Measurements from ENCODE around the gene PON2.

PON2 gene

GRCh38 chr7:95444796-95445195 lies 10.0 kb upstream of the PON2 start:
- no peak for DNase-seq (ENCODE audit: low read depth)

DNA sequence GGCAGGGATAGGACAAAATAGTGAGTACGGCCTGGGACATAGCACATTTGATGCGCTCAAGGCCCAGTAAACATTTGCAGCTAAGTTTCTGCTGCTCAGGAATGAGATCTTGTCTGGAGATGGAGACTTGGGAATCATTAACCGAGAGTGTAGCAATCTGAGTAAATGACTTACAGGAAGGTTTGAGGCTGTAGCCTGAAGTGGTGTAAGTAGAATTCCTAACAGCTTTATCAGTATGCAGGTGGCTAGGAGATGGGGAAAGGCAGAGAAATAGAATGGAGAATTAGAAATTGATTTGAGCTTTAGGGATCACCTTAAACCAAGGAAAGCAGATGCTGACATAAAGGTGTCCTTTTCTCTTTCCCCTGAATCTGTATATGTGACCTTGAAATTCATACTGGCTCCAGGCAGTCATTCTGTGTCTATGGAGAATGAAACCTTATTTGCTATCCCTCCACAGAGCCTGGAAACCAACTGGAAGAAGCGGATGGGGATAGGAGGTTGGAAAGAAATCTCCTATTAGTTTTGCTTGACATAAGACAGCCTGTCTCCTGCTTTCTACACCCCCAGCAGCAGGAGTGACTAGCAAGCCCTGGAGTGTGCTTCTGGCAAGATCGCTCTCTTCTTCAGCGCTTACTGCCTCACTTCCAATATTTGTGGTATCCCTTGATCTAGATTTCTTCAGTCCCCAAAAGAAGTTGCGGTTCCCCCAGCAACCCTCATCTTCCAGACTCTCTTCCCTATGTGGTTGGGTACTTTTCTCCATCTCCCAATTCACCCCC lies 6.4 kb upstream of the PON2 start:
- DNase-seq (ENCODE audit: low read depth) = no peak

DNA sequence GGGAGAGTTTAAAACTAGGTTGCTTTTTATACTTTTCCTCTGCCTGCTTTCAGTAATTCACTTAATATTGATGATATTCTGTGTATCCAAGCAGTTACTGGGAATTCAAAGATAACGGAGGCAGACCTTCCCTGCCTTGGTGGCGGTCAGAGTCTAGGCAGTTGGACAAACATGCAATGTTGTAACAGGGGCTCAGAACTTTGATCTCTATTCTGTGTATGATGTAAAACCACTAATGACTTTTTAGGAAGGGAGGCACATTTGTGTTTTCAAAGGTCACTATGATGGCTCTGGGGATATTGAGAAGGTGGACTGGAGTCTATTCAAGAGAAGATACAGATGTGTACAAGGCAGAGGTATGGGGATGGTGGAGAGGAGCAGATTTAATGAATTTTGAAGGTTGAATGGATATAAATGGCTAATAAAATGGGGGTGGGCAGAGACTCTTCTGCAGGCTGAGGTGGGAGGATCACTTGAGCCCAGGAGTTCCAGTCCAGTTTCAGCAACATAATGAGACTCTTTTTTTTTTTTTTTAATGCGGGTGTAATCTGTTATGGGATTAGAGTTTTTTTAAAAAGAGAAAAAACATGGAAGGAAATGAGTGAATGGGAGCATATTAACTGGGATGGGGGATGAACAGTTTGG lies 5.7 kb upstream of the PON2 start:
- no peak for DNase-seq (ENCODE audit: low read depth)

- DNase-seq (ENCODE audit: low read depth) = no peak
Measured at GRCh38 chr7:95436407-95436806, 1.6 kb upstream of the PON2 start.

DNA sequence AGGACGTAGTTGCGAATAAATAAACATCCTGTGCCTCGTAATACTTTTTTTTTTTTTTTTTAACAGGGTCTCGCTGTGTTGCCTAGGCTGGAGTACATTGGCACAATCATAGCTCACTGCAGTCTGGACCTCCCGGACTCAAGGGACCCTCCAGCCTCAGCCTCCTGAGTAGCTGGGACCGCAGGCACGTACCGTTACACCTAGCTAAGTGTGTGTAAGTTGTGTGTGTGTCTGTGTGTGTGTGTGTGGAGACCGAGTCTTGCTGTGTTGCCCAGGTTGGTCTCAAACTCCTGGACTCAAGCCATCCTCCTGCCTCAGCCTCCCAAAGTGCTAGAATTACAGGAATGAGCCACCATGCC lies 573 bp upstream of the PON2 start:
- no peak for DNase-seq (ENCODE audit: low read depth)

DNA sequence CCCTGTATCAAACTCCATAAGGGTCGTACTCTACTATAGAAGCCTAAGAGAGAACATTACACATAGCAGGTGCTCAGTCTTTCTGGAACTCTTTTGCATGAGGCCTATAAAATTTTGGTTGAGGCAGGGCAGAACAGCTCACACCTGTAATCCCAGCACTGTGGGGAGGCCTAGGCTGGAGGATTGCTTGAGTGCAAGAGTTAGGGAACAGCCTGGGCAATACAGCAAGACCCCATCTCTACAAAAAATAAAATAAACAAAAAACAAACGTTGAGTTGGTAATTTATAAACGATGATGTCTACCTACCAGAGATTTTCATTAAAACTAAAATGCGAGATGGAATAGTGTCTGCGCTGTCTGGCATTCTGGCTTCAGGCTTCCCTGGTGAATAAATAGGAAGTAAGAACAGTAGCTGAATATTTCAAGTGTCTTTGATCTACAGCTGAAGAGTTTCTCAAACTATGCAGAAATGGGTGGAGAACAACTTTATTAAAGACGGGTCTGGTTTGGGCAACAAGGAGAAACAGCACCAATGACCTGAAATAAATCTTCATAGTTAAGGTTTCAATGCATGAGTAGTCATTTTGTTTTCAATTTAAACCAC lies 774 bp downstream of the PON2 start:
- no peak for DNase-seq (ENCODE audit: low read depth)

DNA sequence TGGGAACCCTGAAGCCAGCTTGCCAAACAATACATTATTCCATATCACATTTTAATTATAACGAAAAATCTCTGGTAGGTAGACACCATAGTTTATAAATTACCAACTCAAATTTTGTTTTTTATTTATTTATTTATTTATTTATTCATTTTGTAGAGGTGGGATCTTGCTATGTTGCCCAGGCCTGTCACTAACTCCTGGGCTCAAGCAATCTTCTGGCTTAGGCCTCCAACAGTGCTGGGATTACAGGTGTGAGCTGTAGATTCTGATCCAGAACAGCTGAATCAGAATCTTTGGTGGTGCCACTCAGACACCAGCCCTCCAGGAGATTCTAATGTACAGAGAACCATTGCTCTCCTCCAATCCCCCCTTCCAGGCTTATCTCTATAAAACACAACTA lies 1.7 kb downstream of the PON2 start:
- no peak for DNase-seq (ENCODE audit: low read depth)

DNA sequence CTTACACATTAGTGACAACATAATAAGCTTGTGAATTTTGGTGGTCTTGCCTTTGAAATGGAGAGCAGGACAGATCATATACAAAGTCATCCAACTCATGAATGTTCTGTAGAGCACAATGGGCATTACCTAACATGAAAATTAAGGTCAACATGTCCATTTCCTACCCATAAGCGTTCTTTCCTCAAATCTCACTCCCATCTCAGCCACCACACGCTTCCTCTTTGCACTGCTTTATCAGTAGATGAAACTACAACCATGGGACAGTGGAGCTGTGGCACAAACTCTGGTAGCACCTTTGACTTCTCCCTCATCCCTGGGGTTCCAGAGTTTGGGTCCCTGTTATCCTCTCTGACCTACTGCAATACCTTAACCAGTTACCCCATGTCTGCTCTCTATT lies 2.2 kb downstream of the PON2 start:
- DNase-seq (ENCODE audit: low read depth) = no peak

DNA sequence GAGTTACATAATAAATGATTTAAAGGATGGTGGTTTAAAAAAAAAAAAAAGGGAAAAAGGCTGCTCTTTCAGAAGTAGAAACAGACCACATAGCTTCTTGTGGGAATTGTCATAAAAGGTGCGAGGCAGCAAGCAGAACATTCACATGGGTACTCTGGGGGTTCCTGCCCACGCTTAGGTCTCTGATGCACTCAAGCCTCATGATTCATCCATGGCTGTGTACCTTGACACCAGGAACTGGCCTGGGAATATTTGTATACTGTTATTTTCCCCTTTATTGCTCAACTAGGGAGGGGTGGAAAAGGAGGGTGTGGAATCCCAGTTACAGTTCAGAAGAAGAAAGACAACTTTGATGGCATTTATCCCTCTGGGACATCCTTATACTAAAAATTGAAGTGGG lies 4.0 kb downstream of the PON2 start:
- no peak for DNase-seq (ENCODE audit: low read depth)

GRCh38 chr7:95429241-95429990 lies 5.4 kb downstream of the PON2 start:
- no peak for DNase-seq (ENCODE audit: low read depth)

DNA sequence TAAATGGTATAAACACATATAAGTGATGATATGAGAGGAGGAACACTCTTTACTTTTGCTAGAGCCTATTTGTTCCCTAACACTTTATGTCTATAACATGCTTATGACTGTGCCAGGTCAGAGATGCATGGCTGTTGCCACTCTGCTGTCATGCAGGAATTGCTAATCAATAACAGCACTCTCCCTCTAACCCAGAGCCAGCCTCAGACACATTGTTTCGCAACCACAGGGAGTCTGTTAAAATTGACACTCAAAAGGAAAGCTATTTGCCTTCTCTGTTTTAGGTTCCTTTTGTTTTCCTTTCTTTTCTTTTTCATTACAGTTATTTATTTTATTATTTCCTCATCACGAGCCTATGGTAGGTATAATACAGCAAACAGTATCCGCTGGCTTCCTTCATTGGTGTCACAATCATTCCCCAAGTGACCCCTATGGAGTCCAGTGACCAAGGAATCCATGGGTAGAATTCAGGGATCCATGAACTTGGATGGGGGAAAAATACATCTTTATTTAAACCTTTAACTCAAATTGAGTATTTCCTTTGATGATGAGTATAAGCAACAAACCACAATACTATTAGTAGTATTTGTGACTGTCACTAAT lies 6.8 kb downstream of the PON2 start:
- DNase-seq (ENCODE audit: low read depth) = no peak

- DNase-seq (ENCODE audit: low read depth) = no peak
Measured at GRCh38 chr7:95427166-95427565, 7.7 kb downstream of the PON2 start.

DNA sequence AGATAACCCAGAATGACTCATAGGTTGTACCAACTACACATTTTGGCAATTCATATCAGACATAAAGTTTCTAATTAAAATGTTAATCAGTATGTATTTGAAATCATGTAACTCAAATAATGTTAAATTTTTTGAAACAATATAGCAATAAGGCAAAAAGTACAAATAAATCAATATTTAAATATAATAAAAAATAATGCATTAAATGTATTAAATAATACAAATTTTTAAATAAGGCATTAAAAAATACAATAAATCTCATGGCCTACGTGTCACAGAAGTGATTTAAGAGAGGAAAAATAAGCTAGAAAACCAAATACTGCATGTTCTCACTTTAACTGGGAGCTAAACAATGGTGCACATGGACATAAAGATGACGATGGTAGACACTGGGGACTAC lies 9.1 kb downstream of the PON2 start:
- DNase-seq (ENCODE audit: low read depth) = no peak

DNA sequence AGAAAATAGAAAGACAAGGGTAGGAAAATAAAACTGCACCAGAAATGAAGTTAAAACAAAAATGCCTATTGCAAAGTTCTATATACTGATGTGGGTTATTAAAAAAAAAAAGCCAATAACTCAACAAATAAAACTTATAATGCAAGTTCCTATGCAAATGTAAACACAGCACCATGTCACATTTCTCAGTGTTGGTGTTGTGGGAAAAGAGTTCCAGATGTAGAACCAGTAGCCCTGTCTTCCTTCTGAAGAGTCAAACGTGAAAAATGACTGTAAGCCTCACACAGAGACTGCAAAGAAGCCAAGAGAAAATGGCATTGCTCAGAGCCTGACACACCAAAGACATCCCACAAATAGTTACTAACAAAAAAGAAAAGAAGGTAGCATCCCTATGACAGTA lies 10.1 kb downstream of the PON2 start:
- no peak for DNase-seq (ENCODE audit: low read depth)

GRCh38 chr7:95421847-95422444 lies 12.9 kb downstream of the PON2 start:
- DNase-seq (ENCODE audit: low read depth) = no peak

DNA sequence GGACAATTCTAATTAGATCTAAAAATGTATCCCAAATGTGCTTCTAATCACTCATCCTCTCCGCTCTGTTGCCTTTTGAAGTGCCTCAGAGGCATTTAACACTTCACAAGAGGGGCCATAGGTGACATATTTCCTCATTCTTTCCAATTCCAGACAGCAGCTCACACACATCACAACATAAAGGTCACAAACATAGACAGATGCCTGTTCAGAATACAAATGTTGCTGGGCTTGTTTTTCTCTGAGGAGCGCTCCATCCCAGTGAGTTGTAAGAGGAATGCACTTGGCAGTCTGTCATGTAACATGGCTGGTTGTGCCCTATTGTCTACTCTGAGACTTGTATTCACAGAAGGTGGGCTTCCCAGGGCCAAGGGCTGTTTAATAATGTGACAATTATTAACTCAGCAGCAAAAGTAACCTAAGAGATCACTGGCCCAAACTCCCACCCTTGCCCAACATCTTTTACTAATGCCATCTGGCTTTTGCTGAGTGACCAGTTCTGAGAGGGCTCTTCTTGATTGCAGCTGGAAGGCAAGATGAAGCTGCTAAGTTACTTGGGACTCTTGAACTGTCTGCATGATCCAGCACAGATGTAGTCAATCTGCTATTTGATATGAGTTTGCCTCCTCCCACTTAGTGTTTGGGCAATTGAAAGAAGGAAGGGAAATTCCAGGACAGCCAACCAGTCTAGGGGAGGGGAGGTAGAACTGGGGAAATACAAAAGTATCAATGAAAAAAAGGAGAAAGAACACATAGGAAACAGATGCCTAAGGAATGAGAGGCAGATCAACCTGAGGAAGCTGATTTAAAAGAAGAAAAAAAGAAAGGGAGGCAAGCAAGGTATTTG lies 13.6 kb downstream of the PON2 start:
- DNase-seq (ENCODE audit: low read depth) = no peak

DNA sequence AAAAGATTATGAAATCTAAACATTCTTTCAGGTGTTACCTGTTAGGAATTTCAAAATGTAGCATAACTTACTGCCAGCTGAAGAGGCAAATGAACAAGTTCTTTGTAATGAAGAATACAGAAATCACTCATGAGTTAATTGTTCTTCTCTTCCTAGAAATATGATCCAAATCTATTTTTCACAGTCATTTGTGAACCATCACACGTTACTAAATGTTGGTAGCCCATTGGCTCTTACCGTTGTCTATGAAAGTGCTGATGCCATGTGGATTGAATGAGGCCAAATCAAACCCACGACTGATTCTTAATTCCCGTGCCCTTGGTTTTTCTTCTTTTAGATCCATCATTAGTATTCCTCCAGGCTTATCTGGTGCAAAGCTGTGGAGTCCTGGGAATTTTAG lies 22.8 kb downstream of the PON2 start:
- no peak for DNase-seq (ENCODE audit: low read depth)

GRCh38 chr7:95411666-95412065 lies 23.2 kb downstream of the PON2 start:
- no peak for DNase-seq (ENCODE audit: low read depth)

DNA sequence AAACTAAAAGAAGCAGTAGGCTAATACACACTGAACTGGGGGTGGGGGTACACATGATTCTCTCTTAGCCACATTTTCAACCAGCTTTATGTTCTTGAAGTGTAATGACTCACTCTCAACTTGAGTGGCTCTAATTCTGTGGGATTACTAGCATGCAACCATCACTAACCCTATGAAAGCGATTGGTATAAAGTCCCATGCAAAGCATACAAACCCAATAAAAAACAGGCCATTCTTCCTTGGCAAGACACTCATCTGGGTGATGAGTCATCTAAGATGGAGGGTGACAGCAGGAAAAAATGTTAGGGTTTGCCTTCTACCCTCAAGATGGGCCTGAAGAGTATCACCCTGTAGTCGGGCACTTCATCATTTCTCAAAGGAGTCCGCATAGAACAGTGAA lies 23.8 kb downstream of the PON2 start:
- no peak for DNase-seq (ENCODE audit: low read depth)

DNA sequence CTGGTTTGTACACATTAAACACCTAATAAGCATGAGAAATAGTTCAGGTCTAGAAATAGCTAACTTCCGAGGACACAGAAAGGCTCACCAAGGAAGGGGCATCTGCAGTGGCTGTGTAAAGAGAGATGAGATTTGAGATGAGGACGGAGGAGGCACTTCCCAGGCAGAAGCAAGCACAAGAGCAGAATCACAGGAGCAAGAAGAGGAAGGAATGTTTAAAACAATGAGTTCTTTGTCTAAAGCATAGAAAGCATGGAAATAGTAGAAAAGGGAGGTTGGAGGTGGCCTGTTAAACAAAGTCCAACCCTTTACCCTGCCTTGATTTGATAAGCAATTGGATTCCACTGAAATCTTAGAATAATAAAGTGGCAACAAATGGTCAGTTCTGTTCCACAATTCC lies 27.1 kb downstream of the PON2 start:
- DNase-seq (ENCODE audit: low read depth) = no peak

- DNase-seq (ENCODE audit: low read depth) = no peak
Measured at GRCh38 chr7:95405800-95406199, 29.0 kb downstream of the PON2 start.

All from stimulated activated CD4-positive, alpha-beta T cell treated with anti-CD3 and anti-CD28 coated beads, Interleukin-2, amount 100 ng/mL, for 4 hours (primary cell).